Endothelial cell of hepatic sinusoid (primary cell): ENCODE measurements around the gene NOP14.
"Not testable (repeated sequence)": the region's sequence is repeated elsewhere in the genome, so short reads cannot be mapped to it uniquely, and the experiment has no call there.

Experiments used
- in situ Hi-C: cut with HindIII; loops from 2 replicates; pipeline ENCODE4 v1.10.0; 2017; ENCODE audit warnings: low sequenced_read_pairs

NOP14 gene

DNA sequence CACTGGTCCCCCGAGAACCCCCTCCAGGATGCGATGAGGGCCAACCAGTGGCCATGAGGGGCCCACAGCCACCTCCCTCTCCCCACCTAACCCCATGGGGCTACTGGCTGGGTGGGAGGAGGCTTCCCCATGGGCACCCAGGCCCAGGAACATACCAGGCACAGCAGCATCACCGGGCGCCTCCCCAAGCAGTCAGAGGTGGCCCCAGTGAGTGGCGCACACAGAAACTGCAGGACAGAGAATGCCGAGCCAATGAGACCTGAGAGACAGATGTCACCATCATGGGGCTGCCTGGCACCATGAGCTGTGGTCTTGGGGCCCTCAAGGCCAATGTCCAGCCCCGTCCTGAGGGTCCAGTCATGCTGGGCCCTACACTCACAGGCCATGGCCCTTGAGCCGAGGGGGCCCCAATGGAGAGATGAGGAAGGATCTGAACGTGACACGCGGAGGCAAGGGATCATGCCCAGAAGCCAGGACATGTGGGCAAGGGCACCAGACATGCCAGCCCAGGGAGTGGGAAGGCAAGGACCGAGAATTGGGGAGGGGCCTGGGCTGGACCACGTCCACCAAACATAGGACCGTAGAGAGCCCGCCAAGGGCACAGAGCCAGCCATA lies 30.1 kb downstream of the NOP14 start:
- in situ Hi-C loops: no loop called here

DNA sequence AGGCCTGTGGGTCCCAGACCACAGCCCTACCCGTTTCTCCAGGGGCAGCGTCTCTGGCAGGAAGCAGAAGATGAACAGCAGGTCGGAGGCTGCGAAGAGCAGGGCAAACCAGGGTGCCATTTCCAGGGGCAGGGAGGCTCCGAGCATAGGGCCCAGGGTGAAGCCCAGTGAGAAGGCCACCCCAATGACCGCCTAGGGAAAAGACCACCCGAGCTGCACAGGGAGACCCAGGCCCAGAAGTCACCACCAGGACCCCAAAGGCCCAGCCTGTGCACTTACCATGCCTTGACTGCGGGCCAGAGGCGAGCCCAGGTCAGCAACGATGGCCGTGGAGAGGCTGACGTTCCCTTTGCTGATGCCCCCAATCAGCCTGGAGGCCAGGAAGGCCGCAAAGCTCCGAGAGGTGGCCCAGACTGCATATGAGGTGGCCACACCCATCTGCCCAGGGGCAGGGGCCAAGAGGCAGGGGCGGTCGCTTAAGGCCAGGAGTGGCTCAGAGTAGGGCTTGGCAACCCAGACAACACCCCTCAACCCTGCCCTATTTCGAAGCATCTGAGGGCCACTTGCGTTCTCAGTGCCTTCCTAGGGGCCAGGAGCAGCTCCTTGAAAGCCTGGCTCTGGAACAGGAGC lies 30.8 kb downstream of the NOP14 start:
- in situ Hi-C loops: no loop called here

DNA sequence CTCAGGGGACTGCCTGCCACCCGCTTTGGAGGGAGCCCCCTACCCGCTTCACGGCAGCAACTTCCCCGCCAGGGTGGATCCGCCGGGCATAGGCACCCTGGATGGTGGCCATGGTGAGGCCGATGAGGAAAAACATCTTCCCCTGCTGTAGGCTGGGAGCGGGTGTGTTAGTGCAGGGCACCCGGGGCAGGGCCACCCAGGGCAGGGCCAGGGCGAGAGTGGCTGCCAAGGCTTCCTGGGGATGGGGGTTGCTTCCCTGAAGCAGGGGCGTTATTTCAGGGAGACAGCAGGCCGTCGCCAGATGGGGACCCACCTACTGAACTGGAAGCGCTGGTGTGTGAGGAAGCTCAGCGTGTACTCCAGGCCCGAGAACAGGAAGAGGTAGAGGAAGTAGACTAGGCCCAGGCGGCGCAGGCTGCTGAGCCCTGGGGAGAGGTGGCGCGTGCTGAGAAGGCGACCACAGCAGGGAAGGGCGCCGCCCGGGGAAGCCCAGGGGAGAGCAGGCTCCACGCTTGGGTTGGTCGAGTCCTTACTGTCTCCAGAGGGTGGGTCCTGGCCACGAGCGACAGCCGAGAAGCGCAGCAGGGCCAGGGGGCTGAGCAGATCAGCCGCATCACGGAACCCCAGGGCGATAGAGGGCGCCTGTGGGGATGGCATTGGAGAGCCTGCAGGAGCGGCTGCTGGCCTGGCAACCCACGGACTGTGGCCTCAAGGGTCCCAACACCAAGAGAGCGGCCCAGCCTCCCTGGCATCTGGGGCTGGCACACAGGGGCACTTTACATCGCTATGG lies 31.5 kb downstream of the NOP14 start:
- in situ Hi-C loops: no loop called here

DNA sequence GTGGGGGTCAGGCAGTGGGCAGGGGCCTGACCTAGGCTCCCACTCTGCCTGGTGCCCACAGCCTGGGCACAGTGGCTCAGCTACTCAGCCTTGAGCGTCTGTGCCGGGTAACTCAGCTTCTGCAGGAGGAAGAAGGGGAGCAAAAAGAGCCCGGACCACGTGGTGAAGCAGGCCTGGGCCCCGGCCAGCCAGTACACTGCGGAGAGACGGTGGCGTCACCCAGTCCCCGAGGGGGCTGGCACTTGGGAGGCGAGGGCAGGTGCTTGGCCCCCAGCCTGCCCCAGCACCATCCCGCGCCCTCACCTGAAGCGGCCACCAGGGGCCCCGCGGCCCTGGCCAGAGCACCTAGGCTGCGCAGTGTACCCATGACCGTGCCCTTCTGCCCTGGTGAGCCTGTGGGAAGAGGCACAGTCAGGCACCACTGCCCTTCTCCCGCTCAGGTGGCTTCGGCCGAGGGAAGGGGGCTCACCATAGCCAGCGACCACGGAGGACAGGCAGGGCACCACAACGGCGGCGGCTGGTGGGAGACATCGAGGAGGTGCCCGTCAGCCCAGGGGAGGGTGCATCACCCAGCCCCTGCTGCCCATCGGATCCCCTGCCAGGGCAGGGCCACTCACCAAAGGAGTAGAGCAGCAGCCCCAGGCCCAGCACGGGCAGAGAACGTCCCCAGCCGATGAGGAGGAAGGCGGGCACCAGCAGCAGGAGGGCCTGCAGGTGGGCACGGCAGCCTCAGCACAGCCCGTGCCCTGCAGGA lies 32.3 kb downstream of the NOP14 start:
- in situ Hi-C loops: no loop called here

DNA sequence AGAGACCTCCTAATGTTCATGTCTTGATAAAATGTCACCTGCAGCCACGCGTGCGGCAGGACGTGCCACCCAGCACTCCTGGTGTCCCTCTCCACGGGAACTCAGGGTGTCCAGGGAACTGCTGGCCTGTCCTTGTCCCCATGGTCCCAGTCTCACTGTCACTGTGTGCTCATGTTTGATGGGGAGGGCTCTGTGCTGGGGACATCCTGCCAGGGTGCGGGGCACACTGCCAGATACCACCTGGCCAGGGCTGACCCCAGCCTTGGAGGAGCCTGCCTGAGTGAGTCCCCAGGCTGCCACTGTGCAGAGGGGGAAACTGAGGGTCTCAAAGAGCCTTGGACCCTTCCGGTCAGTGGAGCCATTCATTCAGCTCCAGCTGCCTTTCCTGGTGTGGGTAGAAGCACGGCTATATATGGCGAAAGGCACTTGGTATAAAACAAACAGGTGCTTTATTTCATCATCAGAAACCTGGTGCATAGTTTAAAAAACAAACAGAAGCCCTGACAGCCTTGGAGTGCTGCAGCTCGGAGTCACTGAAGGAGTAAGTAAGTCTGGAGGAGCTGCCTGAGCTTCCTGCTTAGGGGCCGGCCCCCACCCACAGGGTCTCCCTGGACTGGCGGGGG lies 33.0 kb downstream of the NOP14 start:
- in situ Hi-C loops: no loop called here

DNA sequence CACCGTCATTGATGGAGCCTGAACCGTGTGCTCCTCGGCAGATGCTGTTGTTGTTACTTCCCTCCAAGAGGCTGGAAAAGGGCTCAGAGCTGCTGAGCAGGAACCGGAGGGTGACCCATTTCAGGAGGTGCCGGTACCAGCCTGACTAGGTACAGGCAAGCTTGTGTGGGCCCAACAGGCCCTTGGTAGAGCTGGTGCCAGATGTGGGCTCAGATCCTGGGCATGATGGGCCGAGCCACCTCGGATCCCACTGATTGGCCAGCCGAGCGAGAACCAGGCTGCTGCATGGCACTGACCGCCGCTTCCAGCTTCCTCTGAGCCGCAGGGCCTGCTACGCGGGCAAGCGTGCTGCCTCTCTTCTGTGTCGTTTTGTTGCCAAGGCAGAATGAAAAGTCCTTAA lies 33.7 kb downstream of the NOP14 start:
- in situ Hi-C loops: no loop called here

DNA sequence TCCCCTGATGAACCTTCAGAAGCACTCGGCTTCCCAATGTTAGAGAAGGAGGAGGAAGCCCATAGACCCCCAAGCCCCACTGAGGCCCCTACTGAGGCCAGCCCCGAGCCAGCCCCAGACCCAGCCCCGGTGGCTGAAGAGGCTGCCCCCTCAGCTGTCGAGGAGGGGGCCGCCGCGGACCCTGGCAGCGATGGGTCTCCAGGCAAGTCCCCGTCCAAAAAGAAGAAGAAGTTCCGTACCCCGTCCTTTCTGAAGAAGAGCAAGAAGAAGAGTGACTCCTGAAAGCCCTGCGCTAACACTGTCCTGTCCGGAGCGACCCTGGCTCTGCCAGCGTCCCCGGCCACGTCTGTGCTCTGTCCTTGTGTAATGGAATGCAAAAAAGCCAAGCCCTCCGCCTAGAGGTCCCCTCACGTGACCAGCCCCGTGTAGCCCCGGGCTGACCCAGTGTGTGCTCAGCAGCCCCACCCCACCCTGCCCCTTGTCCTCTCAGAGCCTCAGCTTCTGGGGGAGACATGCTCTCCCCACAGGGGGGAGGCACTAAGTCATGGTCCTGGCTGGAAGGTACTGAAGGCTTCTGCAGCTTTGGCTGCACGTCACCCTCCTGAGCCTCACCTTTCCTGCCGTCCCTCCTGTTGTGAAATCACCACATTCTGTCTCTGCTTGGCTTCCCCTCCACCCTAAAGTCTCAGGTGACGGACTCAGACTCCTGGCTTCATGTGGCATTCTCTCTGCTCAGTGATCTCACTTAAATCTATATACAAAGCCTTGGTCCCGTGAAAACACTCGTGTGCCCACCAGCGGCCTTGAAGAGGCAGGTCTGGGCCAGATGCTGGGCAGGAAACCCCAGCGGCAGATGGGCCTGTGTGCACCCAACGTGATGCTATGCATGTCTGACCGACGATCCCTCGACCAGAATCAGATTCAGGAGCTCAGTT lies 34.7 kb downstream of the NOP14 start:
- in situ Hi-C loops: no loop called here

DNA sequence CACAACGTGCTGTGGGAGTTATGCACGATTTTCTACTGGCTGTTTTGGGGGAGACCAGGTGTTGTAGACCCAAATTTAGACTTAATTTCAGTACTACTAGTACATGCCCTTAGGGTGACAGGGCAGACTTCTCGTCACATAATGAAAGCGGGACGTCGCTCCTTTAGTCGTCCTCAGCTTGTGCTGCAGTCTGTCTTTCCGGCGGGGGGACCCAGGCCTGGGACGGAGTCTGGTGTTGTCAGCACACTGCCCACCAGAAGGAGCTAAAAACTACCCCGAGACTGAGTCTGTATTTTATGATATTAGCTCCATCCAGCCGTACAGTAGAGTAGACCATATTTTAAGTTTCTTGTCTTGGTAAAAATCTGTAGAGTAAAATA lies 35.5 kb downstream of the NOP14 start:
- in situ Hi-C loops: no loop called here

DNA sequence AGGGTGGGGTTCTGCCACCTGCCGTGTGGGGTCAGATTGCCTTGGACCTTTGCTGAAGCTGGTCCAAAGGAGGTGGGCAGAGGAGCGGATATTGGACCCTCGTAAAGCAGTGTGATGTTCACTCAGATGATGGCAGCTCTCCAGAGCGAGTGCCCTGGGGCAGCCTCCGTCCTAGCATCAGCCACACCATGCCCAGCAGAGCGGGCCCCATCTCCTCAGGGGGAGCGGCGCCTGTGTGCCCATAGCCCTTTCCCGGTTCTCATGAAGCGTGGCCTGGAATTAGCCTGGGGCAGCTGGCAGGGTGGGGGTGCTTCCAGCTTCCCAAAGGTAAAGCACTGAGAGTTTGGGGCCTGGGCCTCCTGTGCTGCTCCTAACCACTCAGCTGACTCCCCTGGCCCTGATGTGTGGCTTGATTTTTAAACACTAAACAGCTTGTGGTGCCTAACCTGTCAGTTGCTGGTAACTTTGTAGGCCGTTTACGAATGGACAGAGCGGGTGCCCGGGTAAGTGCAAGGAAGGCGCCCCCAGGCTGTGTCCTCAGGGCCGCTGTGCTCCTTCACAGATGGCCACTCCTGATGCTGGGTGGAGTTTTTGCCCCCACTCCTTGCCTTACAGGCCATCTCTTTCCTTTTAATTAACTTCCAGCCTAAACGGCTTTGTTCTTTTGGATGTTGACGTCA lies 36.0 kb downstream of the NOP14 start:
- in situ Hi-C loops: no loop called here

DNA sequence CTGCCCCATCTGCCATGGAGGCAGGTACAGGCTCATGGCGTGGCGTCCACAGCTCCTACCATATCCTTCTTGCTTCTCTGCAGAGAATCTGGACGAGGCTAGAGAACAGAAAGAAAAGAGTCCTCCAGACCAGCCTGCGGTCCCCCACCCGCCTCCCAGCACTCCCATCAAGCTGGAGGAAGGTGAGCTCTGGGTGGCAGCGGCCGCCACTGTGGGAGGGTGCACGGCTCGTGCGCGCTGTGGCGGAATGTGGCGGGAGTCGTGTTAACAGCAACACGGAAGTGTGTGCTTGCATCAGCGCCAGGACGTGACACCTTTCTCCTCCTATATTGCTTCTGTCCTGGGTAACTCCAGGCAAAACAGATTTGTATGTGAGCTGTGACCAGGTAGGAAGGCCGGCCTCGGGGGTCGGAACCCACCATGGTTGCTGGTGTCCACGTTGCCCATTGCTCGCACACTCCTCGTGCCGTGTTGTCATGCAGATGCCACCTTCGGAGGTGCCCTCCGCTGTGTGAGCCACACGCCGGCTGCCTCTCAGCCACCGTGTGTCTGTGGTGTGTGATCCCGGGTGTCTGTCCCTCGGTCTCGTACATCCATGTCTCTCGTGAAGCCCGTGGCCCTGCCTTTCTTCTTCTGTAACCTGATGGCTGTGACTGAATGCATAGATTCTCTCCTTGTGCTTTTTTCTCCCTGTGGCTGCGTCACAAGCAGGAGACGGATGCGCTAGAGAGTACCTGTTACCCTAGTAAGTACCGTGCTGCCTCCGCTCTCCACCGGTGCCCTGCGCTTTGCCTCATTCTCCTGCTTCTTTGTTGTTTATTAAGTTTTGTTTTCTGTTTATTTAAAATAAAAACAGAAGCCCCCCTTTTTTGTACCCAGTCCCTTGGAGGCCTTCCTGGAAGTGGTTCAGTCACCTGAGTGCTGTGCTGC lies 37.0 kb downstream of the NOP14 start:
- in situ Hi-C loops: no loop called here

DNA sequence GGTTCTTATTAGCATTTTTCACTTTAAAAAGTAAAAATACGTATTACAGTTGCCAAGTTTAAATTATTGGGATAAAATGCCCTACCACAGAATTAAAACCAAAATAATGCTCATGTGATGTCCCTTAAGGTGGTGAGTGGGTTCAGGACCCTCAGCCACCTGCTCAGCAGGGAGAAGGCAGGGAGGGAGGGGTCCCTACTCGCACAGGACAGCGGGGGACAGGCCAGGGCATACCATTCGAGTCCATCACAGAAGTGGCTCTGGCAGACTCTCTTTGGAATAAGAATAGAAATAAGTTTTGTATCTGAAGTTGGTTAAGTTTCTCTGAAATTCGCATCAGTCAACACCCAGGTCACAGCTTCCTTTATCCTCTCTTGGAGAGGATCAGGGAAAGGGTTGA lies 37.7 kb downstream of the NOP14 start:
- in situ Hi-C loops: no loop called here

DNA sequence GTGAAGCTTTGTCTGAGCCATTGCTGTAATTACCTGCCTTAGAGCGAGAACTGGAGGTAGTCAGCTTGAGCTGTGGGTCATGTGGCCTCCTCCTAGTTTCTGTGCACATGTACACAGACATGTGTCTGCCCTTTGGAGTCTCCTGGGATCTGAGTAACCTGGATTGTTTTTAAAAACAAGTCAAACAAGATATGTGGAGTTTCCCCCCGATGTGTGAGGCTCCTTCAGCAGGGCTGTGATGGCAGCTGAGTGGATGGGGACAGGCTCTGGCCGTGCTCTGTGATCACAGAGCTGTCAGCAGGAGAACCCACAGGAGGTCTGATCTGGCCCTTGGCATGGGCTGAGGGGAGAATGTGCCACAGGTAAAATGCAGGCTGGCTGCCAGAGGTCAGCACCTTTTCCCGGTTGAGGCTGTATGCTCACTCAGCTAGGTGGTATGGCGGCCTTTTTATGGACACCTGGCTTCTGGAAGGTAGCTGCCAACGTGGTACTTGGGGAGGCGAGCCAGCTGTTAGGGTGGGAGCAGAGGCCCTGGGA lies 38.4 kb downstream of the NOP14 start:
- in situ Hi-C loops: loop anchor here (5.0 kb wide), 3 partner anchors 38 to 83 kb away; partner anchors contain the start of gene ADD1

DNA sequence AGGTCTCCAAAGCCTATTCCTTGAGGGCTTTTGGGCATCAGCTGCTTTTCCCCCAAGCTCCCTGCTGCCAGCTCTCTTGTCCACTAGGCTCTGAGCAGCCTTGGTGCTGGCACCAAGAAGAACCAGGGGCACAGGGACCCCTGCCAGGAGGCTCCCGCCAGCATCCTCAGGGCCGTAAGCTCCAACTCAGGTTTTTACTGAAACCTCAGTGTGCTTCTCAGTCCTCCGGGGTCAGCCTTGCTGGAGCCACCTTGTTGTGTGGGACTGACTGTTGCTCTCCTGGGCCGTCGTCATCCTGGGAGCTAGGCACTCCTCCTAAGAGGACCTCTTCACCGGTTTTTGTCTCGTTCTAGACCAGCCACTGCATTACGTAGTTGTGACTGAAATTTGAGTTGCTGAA lies 38.9 kb downstream of the NOP14 start:
- in situ Hi-C loops: loop anchor here (5.0 kb wide), 3 partner anchors 37 to 82 kb away; partner anchors contain the start of gene ADD1

DNA sequence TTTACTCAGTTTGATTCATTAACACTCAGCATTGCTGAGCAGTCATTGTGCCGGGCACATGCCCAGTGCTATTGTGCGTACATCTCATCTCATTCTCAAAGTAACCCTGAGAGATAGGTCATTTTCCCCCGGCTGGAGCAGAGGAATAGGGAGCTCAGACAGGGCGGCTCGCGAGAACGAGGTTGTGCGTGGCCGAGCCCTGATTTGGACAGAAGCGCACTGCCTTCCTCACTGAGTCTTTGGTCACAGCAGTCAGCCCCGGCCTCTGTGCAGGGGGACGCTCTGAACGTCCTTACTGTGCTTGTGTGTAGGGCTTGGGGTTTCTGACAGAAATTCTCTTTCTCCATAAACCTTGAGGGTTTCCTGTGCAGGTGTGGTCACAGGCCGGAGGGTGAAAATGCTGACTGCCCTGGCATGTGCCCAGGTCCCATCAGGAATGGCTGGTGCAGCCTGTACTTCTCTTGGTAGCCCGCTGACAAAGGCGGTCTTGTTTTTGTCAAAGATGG lies 39.5 kb downstream of the NOP14 start:
- in situ Hi-C loops: loop anchor here (5.0 kb wide), 3 partner anchors 36 to 81 kb away; partner anchors contain the start of gene ADD1

DNA sequence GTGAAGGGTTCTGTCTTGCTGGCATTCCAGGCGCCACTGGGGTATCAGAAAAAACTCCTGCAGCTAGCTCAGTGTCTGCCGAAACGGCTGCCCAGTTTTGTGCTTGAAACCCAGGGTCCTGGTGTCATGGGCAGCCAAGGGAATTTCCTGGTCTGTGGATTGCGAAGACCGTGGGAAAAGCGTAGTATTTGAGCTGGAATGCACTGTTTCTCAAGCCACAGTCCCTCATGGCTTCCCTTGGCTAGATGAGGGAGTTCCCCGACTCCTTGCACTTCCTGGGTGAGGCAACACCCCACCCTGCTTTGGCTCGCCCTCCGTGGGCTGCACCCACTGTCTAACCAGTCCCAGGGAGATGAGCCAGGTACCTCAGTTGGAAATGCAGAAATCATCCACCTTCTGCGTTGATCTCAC lies 40.1 kb downstream of the NOP14 start:
- in situ Hi-C loops: loop anchor here (5.0 kb wide), 3 partner anchors 36 to 81 kb away; partner anchors contain the start of gene ADD1

DNA sequence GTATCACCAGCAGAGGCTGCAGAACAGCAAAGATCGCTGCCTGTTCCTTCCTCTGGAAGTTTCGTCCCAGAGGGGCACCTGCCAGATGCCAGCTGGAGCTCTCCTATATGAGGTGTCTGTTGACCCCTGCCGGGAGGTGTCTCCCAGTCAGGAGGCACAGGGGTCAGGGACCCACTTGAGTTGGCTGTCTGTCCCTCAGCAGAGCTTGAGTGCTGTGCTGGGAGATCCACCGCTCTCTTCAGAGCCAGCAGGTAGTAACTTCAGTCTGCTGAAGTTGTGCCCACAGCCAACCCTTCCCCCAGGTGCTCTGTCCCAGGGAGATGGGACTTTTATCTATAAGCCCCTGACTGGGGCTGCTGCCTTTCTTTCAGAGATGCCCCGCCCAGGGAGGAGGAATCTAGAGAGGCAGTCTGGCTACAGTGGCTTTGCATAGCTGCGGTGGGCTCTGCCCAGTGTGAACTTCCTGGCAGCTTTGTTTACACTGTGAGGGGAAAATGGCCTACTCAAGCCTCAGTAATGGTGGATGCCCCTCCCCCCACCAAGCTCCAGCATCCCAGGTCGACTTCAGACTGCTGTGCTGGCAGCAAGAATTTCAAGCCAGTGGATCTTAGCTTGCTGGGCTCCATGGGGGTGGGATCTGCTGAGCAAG lies 40.6 kb downstream of the NOP14 start:
- in situ Hi-C loops: loop anchor here (5.0 kb wide), 3 partner anchors 35 to 80 kb away; partner anchors contain the start of gene ADD1

DNA sequence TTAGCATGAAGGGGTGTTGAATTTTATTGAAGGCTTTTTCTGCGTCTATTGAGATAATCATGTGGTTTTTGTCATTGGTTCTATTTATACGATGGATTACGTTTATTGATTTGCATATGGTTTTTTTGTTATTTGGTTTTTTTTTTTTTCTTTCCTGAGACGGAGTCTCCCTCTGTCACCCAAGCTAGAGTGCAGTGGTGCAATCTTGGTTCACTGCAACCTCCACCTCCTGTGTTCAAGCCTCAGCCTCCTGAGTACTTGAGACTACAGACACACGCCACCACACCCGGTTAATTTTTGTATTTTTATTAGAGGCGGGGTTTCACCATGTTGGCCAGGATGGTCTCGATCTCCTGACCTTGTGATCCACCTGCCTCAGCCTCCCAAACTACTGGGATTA lies 44.5 kb downstream of the NOP14 start:
- in situ Hi-C loops: not testable (repeated sequence)
